GM19035 (cell line): ENCODE data around the gene LPGAT1.

ENCODE experiments used
- ATAC-seq: cut with Tn5 transposase; IDR thresholded peaks from one replicate; pipeline ENCODE4 v1.9.1; 2021; ENCODE audit not compliant: unreplicated experiment

LPGAT1 gene

DNA sequence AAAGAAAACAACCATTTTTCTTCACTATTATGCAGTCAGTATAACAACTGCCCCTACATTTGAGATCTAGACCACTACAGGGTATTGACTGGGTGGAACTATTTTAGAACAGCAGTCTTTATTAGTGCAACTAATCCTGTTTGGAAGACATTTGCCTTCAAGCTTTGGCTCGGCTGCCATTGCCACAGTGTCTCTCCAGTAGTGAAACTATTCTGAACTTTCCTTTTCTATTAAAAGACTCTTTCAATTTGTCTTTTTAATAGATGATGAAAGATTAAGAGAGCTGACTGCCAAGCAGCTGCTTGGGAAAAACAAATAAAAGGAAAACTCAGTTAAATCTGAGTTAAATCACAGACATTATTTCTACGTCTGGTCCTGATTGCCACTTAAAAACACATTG is 49.3 kb downstream of the LPGAT1 start:
- ATAC-seq: no peak

DNA sequence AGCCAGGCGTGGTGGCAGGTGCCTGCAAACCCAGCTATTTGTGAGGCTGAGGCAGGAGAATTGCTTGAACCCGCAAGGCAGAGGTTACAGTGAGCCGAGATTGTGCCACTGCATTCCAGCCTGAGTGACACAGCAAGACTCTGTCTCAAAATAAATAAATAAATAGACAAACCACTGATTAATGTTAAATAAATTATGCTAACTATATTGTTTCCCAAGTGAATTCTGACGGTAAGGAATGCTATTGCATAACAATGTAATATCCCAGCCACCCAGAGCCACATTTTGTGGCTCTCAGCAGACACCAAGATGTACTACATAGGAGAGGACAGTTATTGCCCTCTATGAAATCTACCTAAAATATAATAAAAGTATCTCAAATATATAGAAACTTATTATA is 55.4 kb downstream of the LPGAT1 start:
- no peak for ATAC-seq

DNA sequence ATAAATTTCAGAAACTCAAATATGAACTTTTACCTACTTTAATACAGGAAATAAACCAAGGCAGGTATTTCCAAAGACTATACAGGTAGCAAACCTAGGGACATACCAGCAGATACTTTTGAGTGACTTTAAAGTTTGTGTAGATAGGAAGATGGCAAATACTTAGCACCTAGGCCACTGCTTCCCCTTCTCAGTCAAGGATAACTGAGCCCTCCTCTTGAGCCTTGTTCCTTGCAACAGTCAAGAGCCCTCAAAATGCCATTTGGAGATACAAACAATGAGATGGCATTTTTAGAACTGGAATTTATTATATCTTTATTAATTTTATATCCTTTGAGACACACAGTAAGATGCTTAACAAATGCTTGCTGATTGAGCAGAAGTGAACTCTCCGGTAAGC is 65.9 kb downstream of the LPGAT1 start:
- ATAC-seq: no peak

DNA sequence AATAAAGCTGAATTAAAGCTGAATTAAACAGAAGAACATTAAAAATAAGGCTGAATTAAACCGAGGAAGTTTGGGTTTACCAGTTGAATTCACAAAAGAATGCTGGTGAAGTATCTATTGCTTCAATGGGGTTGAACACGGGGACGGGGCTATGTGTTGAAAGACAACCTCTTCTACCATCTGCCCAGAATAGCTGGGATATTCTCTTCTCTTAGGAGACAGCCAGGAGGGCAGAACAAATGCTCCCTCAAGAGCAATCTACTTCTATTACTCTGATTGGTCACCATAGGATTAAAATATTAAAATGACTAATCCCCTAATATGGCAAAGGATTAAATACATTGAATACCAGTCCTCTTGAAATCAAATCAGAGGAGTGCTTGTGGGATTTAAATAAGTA is 68.4 kb downstream of the LPGAT1 start:
- ATAC-seq: no peak

DNA sequence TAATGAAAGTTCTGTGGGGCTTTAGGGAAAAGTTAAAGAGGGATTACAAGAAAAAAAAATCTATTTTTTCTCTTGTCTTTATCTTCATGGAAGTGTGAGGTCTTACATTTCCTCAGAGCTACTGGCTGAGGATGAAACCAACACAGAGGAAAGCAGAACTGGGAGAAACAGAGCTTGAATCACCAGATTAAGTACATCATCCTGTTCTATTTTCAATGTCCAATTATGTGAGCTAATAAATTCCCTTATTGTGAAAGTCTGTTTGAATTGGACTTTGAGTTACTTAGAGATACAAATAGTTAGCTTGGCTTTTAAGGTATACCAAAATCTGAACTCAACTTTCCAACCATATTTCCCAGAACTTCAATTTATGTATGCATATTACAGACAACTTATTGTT is 69.2 kb downstream of the LPGAT1 start:
- ATAC-seq: no peak

DNA sequence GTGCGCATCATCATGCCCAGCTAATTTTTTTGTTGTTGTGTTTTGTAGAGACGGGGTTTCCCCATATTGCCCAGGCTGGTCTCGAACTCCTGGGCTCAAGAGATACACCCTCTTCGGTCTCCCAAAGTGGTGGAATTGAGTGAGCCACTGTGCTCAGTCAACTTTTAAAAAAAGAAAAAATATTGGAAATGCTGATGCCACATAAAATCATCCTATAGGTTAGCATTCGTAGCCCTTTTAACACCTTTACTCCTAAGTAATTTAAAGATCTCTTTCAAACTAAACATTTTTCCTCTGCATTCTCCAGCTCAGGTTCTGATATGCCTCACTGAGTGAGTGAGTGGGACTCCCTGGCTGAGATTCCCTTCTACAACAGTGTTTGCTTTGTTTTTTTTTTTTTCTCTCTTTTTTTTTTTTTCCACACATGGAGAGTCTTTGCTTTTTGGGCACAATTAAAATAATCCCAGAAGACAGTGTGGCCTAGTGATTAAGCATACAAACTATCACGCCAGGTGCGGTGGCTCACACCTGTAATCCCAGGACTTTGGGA is 74.0 kb downstream of the LPGAT1 start:
- no peak for ATAC-seq

DNA sequence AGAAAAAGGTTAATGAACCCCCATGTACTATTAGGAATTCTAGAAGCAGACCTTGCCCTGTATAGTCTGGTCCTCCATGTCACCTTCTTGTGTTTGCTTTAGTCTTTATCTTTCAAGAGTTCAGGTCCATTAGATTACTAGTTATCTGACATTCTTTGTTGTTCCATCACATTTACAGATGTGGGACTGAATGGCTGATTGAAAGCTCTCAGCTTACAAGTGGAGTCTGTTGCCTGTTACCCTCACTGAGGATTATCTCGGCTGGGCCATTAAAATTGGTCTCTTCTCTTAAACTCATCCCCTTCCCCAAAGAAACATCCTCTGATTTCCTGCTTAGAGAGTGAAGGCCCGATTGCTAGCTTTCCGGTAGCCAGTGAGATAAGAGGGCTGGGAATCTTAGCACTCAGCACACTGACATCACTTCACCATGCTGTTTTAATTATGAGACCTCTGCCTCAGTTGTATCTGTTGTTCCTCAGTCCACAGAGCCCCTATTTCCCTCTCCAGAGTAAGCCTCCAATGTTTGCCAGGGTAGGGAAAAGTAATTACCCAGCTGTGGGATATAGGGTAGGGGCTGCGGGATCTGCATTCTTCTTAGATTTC is 76.8 kb downstream of the LPGAT1 start:
- no peak for ATAC-seq

DNA sequence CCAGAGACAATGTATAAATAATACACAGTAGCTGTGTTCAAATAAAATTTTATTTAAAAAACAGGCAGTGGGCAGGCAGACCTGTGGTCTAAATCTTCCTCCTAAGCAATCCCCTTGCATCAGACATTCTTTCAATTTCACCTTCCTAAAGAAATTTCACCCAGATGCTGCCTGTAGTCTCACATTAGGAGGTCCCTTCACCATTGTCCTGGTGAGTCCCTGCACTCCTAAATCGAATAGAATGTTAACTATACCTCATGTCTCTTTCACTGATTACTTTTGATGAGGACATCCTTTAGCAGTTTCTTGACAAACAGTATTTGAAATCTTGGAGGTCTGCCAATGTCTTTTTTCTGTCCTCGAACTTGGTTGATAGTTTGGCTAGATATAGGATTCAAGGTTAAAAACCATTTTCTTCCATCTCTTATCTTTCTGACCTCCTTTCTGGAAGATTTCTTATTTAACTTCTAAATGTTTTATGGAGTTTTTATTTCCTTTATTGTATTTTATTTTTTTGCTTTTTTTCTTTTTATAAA is 77.5 kb downstream of the LPGAT1 start:
- no peak for ATAC-seq

DNA sequence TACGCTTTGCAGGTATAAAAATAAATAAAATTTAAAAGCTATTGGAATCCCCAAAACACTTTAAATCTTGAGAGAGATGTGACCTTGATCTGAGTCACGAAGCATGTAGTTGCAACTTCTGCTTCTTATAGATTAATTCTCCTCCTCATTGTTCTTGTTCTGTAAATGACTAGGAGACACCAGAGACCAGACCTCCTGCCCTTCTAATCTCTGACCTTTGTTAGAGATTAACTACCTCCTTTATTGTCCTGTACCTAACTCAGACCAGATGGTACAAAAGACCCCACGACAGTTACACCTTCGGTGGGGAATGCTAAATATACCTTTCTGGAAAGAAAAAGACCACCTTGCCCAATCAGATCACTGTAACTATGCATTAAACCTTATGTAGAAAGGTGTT is 78.2 kb downstream of the LPGAT1 start:
- ATAC-seq: no peak

DNA sequence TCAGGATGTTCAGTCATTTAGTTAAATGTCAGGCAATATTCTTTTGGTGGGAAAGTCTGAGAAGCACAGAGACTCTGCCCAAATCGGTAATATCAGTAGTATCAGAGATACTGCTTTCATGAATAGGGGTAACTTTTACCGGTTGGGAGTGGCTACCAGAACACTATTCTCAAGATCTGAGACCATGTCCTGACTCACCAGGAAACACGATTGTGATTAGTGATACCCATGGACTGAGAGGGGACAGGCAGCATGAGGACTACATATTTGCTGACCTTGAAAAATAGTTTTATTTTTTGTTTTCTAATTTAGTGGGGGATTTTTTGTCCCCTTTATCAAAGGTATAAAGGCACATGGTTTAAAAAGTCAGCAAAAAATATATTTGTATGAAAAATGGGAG is 79.1 kb downstream of the LPGAT1 start:
- ATAC-seq: no peak

DNA sequence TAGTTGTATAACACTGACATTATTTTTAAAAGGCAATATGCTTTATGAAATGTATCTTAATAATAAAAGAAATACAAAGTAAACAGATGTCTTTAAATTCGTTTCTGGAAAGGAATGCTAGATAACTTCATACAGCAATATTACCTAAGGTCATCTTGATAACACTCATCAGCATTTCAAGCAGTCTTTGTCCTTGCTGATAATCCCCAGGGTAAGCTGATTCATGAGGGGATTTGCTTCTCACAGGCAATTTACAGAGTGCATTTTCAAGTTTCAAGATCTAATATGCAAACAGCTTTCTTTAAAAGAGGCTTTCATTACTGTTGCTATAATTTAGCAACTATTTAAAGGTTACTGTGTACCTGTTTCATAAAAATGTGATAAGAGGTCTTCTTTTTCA is 80.0 kb downstream of the LPGAT1 start:
- no peak for ATAC-seq

DNA sequence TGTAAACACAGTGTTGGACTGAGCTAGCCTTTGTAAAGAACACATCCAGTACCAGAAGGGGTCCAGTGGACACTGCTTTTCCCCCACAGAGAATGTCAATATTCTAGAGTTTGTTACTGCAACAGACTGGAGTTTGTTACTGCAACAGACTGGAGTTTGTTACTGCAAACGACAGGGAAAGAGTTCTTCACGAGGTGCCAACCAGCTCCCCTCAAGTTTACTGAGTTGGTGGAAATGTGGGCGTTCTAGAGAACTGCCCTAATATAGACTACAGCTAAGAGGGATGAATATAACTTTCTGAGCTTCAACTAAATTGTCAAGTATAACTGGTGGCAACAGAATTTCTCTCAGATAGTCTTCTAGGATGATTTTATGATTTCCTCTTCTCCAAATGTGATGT is 81.3 kb downstream of the LPGAT1 start:
- no peak for ATAC-seq

DNA sequence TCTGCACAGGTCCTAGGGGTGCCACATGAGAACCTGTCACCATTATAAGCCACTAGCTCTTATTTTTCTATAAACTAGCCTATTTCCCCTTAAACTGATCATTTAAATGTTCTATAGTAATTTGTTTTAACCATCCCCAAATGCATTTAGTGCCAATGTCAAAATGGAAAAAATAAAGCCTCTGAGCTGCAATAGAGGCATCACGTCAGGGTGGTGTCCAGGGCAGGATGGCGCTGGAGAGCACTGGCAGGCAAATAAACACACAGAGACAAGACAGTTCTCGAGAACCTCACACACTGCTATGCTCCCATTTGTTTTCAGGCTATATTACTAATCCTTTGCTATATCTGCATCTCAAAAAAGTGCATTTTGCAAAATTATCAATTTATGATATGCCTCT is 81.8 kb downstream of the LPGAT1 start:
- ATAC-seq: no peak

DNA sequence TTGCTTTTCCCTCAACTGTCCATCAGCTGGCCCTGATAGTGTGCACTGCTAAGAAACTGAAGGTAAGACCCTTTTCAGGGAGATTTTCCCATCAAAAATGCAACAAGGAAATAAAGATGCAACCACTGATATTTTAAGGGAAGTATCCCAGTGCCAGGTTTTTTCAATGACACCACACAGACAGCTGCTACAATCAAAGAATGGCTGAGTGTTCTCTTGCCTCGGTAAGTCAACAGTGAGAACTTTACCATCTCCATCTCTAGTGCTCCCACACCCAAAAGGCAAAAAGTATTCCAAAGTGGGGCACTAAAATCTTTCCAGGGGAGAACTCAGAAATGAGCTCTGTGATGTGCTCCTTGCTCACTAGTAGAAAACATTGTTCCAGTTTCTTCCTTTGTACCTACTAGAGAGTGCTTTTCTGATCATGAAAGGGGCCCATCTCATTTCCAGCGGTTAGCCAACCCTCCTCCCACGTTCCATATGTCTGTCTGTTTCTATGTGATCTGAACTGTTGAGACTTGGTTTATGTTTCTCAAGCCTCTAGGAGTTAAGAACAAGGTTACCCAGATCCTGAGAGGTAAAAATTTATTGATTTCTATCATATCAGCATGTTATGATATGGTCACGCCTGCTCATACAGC is 87.6 kb downstream of the LPGAT1 start:
- ATAC-seq: no peak

DNA sequence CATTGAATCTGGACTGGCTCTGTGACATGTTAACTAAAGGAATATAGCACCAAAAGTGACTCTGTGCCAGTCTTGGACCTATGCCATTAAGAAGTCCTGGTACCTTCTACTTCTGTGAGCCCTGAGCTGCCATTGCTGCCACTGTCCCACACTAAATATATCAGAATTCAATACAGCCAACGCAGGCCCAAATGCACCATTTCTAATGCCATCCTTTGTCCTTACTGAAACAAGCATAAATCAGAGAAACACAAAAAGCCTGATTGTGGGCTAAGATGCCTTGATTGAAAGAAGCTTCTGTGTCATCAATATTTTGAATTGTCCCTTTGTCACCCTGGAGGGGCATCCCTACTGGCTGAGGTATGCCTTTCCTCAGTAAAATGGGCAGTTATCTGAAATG is 88.3 kb downstream of the LPGAT1 start:
- no peak for ATAC-seq

DNA sequence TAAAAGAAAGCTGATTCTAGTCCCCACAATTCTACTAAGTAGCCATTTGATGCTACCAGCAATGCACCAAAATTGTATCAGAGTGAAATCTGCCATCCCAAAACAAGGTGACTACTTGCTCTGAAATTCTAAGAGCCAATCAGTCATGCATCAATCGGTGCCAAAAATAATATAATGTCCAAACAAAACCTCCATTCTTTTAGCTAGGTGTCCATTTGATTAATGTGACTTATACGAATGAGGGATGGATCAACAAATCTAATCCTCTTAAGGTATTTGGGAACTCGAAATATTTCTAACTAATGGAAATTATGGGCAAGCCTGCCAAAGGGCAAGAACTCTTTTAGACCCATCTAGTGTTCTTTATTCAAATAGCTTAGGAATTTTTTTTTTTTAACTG is 88.8 kb downstream of the LPGAT1 start:
- no peak for ATAC-seq

DNA sequence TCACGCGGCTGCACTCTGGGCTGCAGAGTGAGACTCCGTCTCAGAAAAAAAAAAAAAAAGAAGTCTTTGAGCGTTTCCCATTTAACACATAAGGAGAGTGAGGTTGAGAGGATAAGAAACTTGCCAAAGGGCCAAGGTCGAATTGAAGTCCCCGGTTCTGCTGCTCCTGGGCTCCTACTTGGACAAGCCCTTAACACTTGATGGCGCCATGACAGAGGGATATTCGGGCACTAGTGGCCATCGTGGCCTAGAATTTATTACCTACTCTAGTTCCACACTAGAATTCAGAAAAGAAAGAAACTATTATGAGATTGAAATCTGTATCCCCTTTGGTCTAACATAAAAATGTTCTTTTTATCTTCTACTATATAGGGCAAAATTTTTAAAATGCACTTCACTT is 89.4 kb downstream of the LPGAT1 start:
- ATAC-seq: no peak

DNA sequence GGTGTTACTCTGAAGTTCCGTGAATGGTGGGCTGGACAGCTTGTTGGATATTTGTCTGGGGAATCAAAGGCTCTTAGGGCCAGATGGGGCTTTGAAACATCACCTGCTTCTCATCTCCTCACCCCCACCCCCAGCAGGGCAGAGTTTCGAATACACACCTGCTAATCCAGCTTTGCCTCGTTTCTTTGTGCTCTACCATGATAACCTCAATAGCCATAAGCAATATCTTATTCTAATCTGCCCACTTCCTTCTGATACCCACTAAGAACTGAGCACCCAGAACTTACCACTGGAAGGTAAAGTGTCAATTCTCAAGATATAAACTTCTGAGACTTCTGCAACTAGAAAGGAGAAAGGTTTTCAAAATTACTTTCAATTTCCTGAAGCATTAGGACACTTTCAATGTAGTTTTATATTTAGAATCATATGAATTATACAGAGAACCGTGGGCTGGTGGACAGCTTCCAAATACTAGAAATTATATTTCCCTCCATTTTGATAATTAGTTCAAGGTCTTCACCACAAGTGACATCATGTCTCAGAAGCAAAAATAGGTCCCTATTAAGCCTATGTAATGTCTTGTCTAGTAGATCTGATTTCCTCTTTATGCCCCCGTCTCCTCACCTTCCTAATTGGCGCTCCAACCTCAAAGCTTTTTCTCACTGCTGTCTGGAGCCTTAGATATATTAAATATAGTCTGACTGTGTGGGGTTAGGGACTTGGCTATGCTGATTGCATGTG is 90.7 kb downstream of the LPGAT1 start:
- ATAC-seq: no peak

DNA sequence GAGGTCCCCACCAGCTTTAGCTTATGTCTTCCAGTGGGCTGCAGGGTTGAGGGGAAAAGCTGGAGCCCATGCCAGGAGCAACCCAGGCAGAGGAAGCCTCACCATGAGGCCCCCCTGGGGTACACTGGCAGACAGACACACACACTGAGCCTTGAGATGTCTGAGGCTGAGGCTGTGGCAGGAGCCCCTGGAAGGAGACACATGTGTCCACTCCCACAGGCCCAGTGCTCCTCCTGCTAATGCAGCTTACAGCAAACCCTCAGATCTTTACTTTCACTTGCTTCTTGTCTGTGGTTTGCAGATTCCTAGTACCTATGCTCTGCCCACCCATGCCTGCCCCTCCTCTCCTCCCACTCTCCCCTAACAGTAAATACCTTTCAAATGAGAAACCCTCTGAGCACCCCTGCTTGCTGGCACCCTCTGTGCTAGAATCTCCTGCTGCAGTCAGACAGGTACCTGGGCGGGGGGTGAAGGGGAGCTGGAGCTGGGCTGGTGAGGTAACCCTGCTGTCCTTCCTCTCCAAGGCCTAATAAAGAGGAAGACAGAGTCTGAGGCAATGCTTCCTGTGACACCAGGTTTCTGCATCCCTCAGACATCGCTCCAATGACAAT is 91.8 kb downstream of the LPGAT1 start:
- no peak for ATAC-seq

DNA sequence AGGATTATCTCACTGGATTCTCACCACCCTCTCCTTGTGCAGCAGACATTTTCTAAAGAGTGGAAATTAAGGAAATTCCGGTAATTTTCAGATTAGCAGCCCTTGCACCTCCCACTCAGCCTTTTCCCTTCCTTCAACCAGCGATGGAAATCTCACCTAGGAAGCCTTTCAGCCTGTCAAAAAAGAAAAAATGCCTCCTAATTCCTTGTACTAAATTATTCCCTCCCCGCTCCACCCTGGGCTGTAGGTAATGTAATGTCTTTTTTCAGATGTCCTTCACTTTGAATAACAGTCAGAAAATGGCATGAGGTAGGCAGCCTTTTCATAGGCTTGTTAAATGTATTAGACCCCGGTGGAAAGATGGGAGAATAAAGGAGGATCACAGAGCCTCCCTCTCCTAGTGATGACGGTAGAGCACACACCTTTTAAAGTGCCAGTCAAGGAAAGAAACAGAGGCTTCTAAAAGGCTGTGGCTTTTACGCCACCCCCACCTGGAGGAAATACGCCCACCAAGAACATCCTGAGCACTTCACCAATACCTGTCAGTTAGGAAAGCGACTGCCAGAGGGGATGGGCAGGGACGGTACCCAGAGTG is 92.4 kb downstream of the LPGAT1 start:
- ATAC-seq: no peak
